IPS-11a (cell line): ENCODE measurements around the gene GFAP.

ENCODE experiments used
- H3K4me3 ChIP-seq: one replicate; pipeline ENCODE4 v1.5.1; 2013; ENCODE audit warnings: low read depth, low read length, control low read depth

The GFAP gene

GRCh38 chr17:44932096-44932786 is 16.9 kb upstream of the GFAP start:
- H3K4me3 ChIP-seq = no peak overlapping the region

DNA sequence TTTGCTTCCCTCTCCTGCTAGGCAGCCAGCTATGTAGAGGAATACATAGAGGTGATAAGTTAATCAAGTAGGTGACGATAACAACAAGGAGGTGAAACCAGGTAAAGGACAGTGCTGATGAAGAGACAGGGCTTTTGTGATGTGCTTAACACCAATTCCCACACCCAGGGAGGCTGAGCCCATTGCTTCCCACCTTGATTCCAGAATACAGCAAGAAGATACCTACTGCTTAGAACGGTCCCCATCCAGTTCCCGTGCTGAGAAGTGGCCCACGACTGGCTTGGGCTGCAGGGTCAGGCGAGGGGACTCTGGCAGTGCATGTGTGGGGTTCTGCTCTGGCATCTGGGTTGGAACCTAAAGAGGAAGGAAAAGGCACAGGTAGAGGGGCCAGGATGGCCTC is 16.1 kb upstream of the GFAP start:
- no peak overlapping the region for H3K4me3 ChIP-seq

- no peak overlapping the region for H3K4me3 ChIP-seq
Observed at GRCh38 chr17:44930667-44931066, 15.4 kb upstream of the GFAP start.

- H3K4me3 ChIP-seq = no peak overlapping the region
Observed at GRCh38 chr17:44928950-44929720, 13.8 kb upstream of the GFAP start.

- no peak overlapping the region for H3K4me3 ChIP-seq
Observed at GRCh38 chr17:44928136-44928535, 12.8 kb upstream of the GFAP start.

GRCh38 chr17:44927696-44928095 is 12.4 kb upstream of the GFAP start:
- no peak overlapping the region for H3K4me3 ChIP-seq

DNA sequence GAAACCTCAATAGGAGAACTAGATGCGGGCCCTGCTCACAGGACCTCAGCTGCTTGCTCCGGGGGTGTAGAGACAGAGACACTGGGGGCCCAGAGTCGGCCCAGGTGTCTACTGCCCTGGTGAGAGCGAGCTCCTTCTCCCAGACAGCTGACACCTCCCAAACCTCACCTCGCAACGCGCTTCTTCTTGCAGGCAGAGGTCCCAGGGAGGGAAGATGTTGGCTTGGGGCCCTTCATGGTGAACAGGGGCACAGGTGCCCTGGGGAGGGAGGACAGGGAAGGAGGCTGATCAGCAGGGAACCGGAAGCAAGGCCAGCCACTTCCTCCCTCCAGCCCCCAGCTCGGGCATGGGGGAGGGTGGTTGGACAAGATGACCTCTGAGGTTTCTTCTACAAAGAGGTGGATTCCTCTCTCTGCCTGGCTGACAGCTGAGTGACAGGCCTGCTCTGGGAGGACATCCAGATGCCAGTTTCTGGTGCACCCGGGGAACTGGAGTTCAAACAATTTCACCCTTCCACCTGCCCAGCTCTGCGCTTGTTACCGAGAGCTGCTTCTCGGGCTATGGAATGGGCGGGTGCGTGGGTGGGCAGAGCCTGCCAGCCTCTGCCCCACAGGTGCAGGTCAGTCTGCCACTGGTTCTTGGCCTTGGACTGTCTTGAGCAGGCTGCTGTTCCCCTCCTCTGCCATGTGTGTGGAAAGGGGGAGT is 11.7 kb upstream of the GFAP start:
- no peak overlapping the region for H3K4me3 ChIP-seq

GRCh38 chr17:44925731-44926697 is 10.7 kb upstream of the GFAP start:
- H3K4me3 ChIP-seq = no peak overlapping the region

DNA sequence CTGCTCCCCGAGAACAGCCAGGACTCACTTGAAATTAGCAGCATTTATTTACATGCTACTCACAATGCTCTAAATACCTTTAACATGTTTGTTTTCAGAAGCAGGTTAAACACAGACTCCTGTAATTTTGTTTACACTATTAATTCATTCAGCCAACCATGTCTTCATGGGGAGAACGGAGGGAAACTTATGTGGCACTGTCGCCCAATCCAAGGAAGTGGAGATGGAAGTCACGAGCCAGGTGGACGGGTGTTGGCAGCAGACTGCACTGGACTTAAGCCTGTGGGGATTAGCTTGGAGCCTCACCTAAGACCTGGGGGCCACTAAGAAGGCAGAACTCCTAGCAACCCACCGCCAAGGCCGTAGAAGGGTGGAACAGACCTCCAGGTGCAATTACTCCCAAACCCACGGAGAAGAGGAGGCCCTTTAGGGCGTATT is 8.8 kb upstream of the GFAP start:
- no peak overlapping the region for H3K4me3 ChIP-seq

DNA sequence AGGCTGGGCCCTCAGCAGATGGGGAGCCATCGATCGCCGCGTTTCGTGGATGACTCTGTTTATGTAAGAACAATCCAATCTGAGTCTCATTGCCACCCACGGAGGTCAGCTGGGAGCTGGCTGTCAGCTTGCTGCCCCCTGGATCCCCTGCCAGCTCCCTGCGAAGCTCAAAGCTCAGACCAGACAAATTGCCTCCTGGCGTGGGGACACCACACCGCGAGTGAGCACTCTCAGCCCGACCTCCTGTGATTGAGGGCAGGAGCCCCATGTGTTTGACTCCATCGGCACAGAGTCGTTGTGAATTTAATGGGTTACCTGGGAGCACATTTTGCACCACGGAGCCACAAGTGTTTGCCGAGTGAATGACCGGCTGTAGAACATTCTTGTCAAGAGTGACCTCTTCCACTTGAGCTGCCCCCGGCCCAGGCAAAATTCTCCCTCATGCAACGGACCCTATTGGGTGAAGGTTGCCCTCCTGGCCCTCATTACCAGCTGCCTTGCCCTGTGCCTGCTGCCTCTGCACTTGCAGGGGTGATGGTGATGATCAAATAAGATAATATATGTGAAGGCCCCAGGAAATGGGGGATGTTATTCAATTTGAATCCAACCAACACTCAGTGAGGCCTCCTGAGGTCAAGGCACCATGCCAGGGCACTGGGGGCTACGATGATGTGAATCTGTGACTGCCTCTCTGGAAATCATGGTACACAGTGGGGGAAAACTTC is 7.6 kb upstream of the GFAP start:
- H3K4me3 ChIP-seq = no peak overlapping the region

- no peak overlapping the region for H3K4me3 ChIP-seq
Observed at GRCh38 chr17:44922136-44922535, 6.8 kb upstream of the GFAP start.

GRCh38 chr17:44921122-44921882 is 6.0 kb upstream of the GFAP start:
- no peak overlapping the region for H3K4me3 ChIP-seq

DNA sequence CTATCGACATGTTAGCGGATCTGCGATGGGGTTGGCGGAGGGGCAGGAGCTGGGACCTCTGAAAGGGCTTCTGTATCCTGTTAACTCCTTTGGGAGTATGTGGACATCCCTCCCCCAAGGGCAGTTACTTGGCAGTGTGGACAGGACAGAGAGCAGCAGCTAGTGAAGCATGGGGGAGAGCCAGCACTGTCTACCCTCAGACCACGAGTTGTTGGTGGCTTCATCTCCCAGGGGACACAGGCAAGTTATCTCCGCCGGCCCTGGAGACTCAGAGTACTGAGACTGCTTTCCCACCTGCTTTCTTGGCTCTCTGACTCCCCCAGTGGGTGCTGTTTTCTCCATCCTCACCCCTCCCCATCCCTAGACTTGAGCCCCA is 5.3 kb upstream of the GFAP start:
- no peak overlapping the region for H3K4me3 ChIP-seq

- no peak overlapping the region for H3K4me3 ChIP-seq
Observed at GRCh38 chr17:44919885-44920564, 4.7 kb upstream of the GFAP start.

DNA sequence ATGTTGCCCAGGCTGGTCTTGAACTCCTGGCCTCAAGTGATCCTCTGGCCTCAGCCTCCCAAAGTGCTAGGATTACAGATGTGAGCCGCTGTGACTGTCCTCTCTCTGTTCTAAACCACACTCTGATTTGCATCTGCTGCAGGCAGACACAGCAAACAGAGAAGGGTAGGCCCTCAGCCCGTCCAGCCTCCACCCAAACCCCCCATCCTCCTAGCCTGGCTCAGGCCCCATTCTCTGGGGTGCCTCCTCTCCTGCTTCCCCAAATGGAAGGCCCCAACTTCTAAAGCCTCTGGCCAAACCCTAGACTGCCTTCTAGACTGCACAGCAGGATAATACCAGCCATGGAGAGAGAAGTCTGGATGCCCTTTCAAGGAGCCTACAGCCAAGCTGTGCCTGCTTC is 4.1 kb upstream of the GFAP start:
- no peak overlapping the region for H3K4me3 ChIP-seq

DNA sequence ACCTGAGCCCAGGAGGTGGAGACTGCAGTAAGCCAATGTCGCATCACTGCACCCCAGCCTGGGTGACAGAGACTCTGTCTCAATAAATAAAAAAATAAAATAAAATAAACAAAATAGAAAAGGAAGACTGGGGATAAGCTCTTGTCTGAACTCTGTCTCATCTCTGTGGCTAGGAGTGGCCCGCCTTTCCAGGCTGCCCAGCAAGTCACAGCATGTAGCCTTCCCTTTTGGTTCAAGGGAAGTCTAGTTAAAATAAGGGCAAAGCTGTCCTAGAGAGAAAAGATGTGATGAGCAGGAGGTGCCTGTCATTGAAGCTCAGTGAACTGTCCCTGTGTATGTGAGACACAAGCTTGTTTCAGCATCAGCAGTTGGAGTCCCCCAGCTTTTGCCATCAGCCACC is 2.7 kb upstream of the GFAP start:
- H3K4me3 ChIP-seq = no peak overlapping the region

DNA sequence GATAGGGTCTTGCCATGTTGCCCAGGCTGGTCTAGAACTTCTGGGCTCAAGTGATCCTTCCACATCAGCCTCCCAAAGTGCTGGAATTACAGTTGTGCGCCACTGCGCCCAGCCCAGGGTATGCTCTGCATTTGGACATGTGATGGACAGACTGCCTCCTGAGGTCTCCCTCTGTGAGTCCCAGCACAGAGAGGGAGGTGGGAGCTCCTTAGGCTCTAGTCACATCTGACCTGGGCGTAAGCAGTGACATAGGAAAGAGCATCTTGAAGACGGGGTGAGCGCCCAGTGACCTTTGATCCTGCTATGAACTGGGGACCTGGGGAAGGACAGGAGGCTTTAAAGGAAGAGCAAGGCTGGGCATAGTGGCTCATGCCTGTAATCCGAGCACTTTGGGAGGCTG is 2.2 kb upstream of the GFAP start:
- no peak overlapping the region for H3K4me3 ChIP-seq

- no peak overlapping the region for H3K4me3 ChIP-seq
Observed at GRCh38 chr17:44916781-44917241, 1.5 kb upstream of the GFAP start.
